ENCODE results near the gene PARS2. TPM values are rescaled to one million over a fixed set of nuclear protein-coding genes. Genes with fewer than 3 reads are reported as not detected.

The PARS2 gene
- total RNA-seq, 1 experiment from 2014 or later, result 3.5 TPM

DNA sequence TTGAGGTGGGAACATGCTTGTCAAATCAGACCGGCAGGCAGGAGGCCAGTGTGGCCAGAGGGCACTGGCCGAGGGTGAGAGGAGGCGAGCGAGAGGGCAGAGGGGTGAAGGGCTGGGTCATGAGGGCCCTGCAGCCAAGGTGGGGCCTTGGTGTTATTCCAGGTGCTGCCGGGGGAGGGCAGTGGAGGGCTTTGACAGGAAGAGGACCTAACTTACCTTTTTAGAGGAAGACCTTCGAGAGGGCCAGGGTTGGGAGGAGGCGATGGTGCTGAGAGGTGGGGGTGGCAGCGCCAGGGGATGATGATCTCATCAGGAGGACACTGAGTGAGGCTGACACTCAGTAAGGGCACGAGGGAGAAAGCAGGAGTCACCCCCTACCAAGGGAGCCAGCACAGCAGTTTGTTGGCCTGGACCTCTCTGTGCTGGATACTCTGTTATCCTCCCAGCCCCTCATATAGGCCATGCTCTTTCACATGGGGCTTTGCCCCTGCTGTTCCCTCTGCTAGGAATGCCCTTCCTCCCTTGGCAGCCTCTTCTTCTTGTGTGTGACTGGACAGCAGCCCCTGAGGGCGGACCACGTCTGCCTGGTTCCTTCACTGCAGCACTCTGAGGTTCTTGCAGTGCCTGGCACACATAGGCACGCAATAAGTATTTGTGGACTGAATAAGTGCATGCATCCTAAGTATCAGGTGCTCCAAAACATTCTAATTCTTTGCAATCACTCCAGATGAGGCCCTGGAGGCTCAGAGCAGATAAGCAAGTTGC, 44.3 kb upstream of the PARS2 start:
- H3K4me2 ChIP-seq (ENCODE audit: low read length), result no peak overlapping the region
- ATAC-seq, result no peak
- no peaks in the 10 kb centered on the region for H4K20me1 ChIP-seq (ENCODE audit: low read length)
- no peak for DNase-seq
- no peaks in the 10 kb centered on the region for H3K27me3 ChIP-seq (ENCODE audit: low read length)
- ChIA-PET CTCF (no interaction called here), POLR2A (ENCODE audit: unreplicated experiment) (no interaction called here)
- H3K9me2 ChIP-seq (replicated peaks; ENCODE audit: low read length), result no peaks in the 10 kb centered on the region
- intact Hi-C loops (cut with micrococcal nuclease), result no loop called here
- TF ChIP-seq EZH2 (IDR thresholded peaks at IDR 0.05; ENCODE audit: low read length, unreplicated experiment), result no peak
- no peak for TF ChIP-seq EZH2phosphoT487 (IDR thresholded peaks at IDR 0.05; ENCODE audit: borderline replicate concordance, low read length)
- TF ChIP-seq, protein P1, sequence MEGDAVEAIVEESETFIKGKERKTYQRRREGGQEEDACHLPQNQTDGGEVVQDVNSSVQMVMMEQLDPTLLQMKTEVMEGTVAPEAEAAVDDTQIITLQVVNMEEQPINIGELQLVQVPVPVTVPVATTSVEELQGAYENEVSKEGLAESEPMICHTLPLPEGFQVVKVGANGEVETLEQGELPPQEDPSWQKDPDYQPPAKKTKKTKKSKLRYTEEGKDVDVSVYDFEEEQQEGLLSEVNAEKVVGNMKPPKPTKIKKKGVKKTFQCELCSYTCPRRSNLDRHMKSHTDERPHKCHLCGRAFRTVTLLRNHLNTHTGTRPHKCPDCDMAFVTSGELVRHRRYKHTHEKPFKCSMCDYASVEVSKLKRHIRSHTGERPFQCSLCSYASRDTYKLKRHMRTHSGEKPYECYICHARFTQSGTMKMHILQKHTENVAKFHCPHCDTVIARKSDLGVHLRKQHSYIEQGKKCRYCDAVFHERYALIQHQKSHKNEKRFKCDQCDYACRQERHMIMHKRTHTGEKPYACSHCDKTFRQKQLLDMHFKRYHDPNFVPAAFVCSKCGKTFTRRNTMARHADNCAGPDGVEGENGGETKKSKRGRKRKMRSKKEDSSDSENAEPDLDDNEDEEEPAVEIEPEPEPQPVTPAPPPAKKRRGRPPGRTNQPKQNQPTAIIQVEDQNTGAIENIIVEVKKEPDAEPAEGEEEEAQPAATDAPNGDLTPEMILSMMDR (conservative IDR thresholded peaks at IDR 0.05; ENCODE audit: low read depth, low read length), result no peak; the same call in 1 of the 2 replicates
- H3K36me3 ChIP-seq (ENCODE audit: low read depth, low read length), result no peaks in the 10 kb centered on the region
- no peak overlapping the region for H3K4me3 ChIP-seq (ENCODE audit: low read length)
- no peak overlapping the region for H3K9ac ChIP-seq (ENCODE audit: low read length)
- no peak overlapping the region for H2AFZ ChIP-seq (ENCODE audit: low read length)
- no peaks in the 10 kb centered on the region for H3K9me3 ChIP-seq (ENCODE audit: low read length)
- no TSS peak for BruUV-seq (replicated peaks)
- no peaks in the 10 kb centered on the region for H3K79me2 ChIP-seq (ENCODE audit: low read length)
- H3K27ac ChIP-seq (ENCODE audit: low read length), result no peak overlapping the region
- H3F3A ChIP-seq (ENCODE audit: low read length, unreplicated experiment), result no peaks in the 10 kb centered on the region
- H3K4me1 ChIP-seq (ENCODE audit: insufficient read depth, low read length), result peaks cover 35% of the 10 kb centered on the region

DNA sequence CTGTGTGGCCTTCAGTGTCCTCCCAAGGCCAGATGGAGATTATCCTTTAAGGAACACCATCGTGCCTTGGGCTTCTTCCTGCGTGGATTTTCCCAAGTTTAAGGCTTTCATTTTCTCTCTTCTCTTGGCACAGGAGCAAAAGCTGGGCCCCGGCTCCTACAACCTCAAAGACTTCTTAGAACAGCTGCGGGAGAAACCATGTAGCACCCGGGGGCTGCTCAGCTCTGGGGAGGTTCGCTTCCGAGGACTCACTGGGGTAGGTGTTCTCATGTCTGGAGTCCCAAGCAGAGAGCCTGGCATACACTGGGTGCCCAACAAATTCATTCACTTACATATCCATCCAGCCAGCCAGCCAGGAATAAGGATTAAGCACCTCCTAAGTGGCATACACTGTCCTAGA, 43.4 kb upstream of the PARS2 start:
- H3K4me2 ChIP-seq (ENCODE audit: low read length), result 0 out of 2 replicates have a peak overlapping the region, but pooled peaks have one; percentile 31
- ChIA-PET POLR2A (ENCODE audit: unreplicated experiment) (no interaction called here), CTCF (interaction anchor here (0.6 to 0.9 kb wide), 2 partner anchors 214 to 518 kb away, joined by 3 to 4 read pairs; no protein-coding TSS in a partner anchor)
- intact Hi-C loops (cut with micrococcal nuclease), result no loop called here
- H3K36me3 ChIP-seq (ENCODE audit: low read depth, low read length), result no peaks in the 10 kb centered on the region
- H3K9me2 ChIP-seq (replicated peaks; ENCODE audit: low read length), result no peaks in the 10 kb centered on the region
- H3K9ac ChIP-seq (ENCODE audit: low read length), result peak overlapping the region; percentile 3; the same call in 1 of the 2 replicates
- ATAC-seq (no peak), DNase-seq (no peak)
- H4K20me1 ChIP-seq (ENCODE audit: low read length), result no peaks in the 10 kb centered on the region
- no peaks in the 10 kb centered on the region for H3K79me2 ChIP-seq (ENCODE audit: low read length)
- peak overlapping the region; percentile 34; the same call in 1 of the 2 replicates for H3K27ac ChIP-seq (ENCODE audit: low read length)
- H3K27me3 ChIP-seq (ENCODE audit: low read length), result no peaks in the 10 kb centered on the region
- H3K4me1 ChIP-seq (ENCODE audit: insufficient read depth, low read length), result peaks cover 38% of the 10 kb centered on the region
- BruUV-seq (replicated peaks), result no TSS peak
- H3K4me3 ChIP-seq (ENCODE audit: low read length), result no peak overlapping the region
- H2AFZ ChIP-seq (ENCODE audit: low read length), result peak overlapping the region; percentile 13; the same call in 1 of the 2 replicates
- no peak for TF ChIP-seq EZH2 (IDR thresholded peaks at IDR 0.05; ENCODE audit: low read length, unreplicated experiment)
- TF ChIP-seq, protein P1 (conservative IDR thresholded peaks at IDR 0.05; ENCODE audit: low read depth, low read length), result no peak
- TF ChIP-seq EZH2phosphoT487 (IDR thresholded peaks at IDR 0.05; ENCODE audit: borderline replicate concordance, low read length), result no peak
- no peaks in the 10 kb centered on the region for H3F3A ChIP-seq (ENCODE audit: low read length, unreplicated experiment)
- no peaks in the 10 kb centered on the region for H3K9me3 ChIP-seq (ENCODE audit: low read length)

Measured in PC-3 (cell line).